CD8-positive, alpha-beta memory T cell (primary cell): ENCODE measurements around the gene MRPL52. TPM values are rescaled to one million over a fixed set of nuclear protein-coding genes. Genes with fewer than 3 reads are reported as not detected.

Experiments used
- CTCF ChIA-PET: fragments of 350-600 bp; sonication (Branson Sonifier 250); formaldehyde crosslinking; loops from one replicate; lab custom pipeline; 2021; ENCODE audit warnings: antibody characterized with exemption; lab: Charles Lee
- POLR2A ChIA-PET: fragments of 350-600 bp; sonication (Branson Sonifier 250); formaldehyde crosslinking; loops from one replicate; lab custom pipeline; 2021; ENCODE audit warnings: antibody characterized with exemption; lab: Charles Lee
- DNase-seq, 5 donors: peaks; one replicate each; pipeline versions ENCODE4 v3.0.0 to v3.0.0-alpha.2; 2020 to 2022; ENCODE audit warnings: mixed read lengths in 1 of 5
- H3K27ac ChIP-seq: one replicate; pipeline ENCODE4 v1.7.0; 2013; ENCODE audit warnings: low read depth, mild to moderate bottlenecking, low read length, moderate library complexity
- H3K27me3 ChIP-seq: 2 replicates; pipeline ENCODE4 v1.7.0; 2013; ENCODE audit warnings: low read length, mild to moderate bottlenecking; ENCODE audit not compliant: insufficient read depth, poor library complexity, severe bottlenecking
- H3K36me3 ChIP-seq: 2 replicates; pipeline ENCODE4 v1.7.0; 2013; ENCODE audit warnings: mild to moderate bottlenecking, low read length, moderate library complexity; ENCODE audit not compliant: insufficient read depth
- H3K4me1 ChIP-seq: 2 replicates; pipeline ENCODE4 v1.7.0; 2013; ENCODE audit warnings: mild to moderate bottlenecking, low read length, moderate library complexity; ENCODE audit not compliant: insufficient read depth
- H3K4me3 ChIP-seq: 2 replicates; pipeline ENCODE4 v1.7.0; 2013; ENCODE audit warnings: mild to moderate bottlenecking, low read length
- H3K9me3 ChIP-seq: 2 replicates; pipeline ENCODE4 v1.7.0; 2013; ENCODE audit warnings: mild to moderate bottlenecking, low read length
- H3K27ac Mint-ChIP-seq, 8 donors: one replicate each; pipeline ENCODE4 v1.8.0; 2020 to 2021; ENCODE audit warnings: mixed read lengths in 8 of 8, mild to moderate bottlenecking in 6 of 8, inconsistent platforms in 3 of 8, moderate library complexity in 3 of 8
- H3K27me3 Mint-ChIP-seq, 2 donors: one replicate each; pipeline ENCODE4 v1.8.0; 2020 to 2021; ENCODE audit warnings: mixed read lengths in 2 of 2, mild to moderate bottlenecking in 1 of 2, moderate library complexity in 1 of 2
- H3K36me3 Mint-ChIP-seq, 3 donors: one replicate each; pipeline ENCODE4 v1.8.0; 2020 to 2021; ENCODE audit warnings: mixed read lengths in 3 of 3, inconsistent platforms in 1 of 3, mild to moderate bottlenecking in 1 of 3
- H3K4me1 Mint-ChIP-seq, 3 donors: one replicate each; pipeline ENCODE4 v1.8.0; 2020 to 2021; ENCODE audit warnings: mixed read lengths in 3 of 3, inconsistent platforms in 1 of 3, mild to moderate bottlenecking in 1 of 3
- H3K4me3 Mint-ChIP-seq, 7 donors: one replicate each; pipeline ENCODE4 v1.8.0; 2020 to 2021; ENCODE audit warnings: mixed read lengths in 7 of 7, mild to moderate bottlenecking in 6 of 7, moderate library complexity in 4 of 7, inconsistent platforms in 2 of 7
- H3K9me3 Mint-ChIP-seq, 5 donors: one replicate each; pipeline ENCODE4 v1.8.0; 2020 to 2022; ENCODE audit warnings: mixed read lengths in 5 of 5, mild to moderate bottlenecking in 3 of 5, moderate library complexity in 2 of 5, inconsistent platforms in 1 of 5
- polyA plus RNA-seq: library from polyadenylated mRNA; unstranded; fragments of 300-500 nt; fragmentation: Illumina TruSeq; gene quantifications from one replicate; pipeline ENCODE4 v1.2.3, GENCODE V29; 2021
- total RNA-seq, 2 experiments: library from RNA; stranded (reverse); gene quantifications; one replicate each; pipeline ENCODE4 v1.2.3, GENCODE V29; 2021

Gene MRPL52
- total and polyA plus RNA-seq, 3 experiments from 2014 or later = 139 to 185 (median 181) TPM

GRCh38 chr14:22842211-22843122, 12.8 kb downstream of the MRPL52 start:
- H3K36me3 ChIP-seq = no peaks in the 10 kb centered on the region
- peaks cover 0 to 4% (median 0%) of the 10 kb centered on the region in 3 donors for H3K36me3 Mint-ChIP-seq
- H3K4me3 Mint-ChIP-seq = no peak overlapping the region
- H3K27me3 Mint-ChIP-seq = peaks cover 36 to 58% of the 10 kb centered on the region in 2 donors
- ChIA-PET CTCF (interaction anchor here (0.9 to 1.6 kb wide), 5 partner anchors 9 to 272 kb away, joined by 3 to 10 read pairs (median 4); no protein-coding TSS in a partner anchor), POLR2A (no interaction called here)
- no peak overlapping the region for H3K27ac Mint-ChIP-seq
- H3K27me3 ChIP-seq = peaks cover 5% of the 10 kb centered on the region
- no peak for DNase-seq
- H3K4me1 Mint-ChIP-seq = peaks cover 0 to 3% (median 2%) of the 10 kb centered on the region in 3 donors
- H3K27ac ChIP-seq = no peak overlapping the region
- H3K4me1 ChIP-seq = peaks cover 3% of the 10 kb centered on the region
- H3K9me3 ChIP-seq = no peaks in the 10 kb centered on the region
- H3K4me3 ChIP-seq = no peak overlapping the region
- H3K9me3 Mint-ChIP-seq = peaks cover 0 to 2% (median 0%) of the 10 kb centered on the region in 5 donors

GRCh38 chr14:22843123-22843925, 13.6 kb downstream of the MRPL52 start:
- no peak overlapping the region for H3K4me3 Mint-ChIP-seq
- H3K27me3 ChIP-seq = no peaks in the 10 kb centered on the region
- H3K9me3 Mint-ChIP-seq = peaks cover 0 to 2% (median 0%) of the 10 kb centered on the region in 5 donors
- POLR2A ChIA-PET = no interaction called here
- no peaks in the 10 kb centered on the region for H3K36me3 ChIP-seq
- H3K27me3 Mint-ChIP-seq = peaks cover 38 to 59% of the 10 kb centered on the region in 2 donors
- CTCF ChIA-PET = interaction anchor here (0.9 to 1.6 kb wide), 5 partner anchors 10 to 273 kb away, joined by 3 to 10 read pairs (median 4); no protein-coding TSS in a partner anchor
- H3K27ac ChIP-seq = no peak overlapping the region
- DNase-seq = peak in 1 of 5 donors; percentile 13
- H3K9me3 ChIP-seq = no peaks in the 10 kb centered on the region
- H3K36me3 Mint-ChIP-seq = peaks cover 0 to 4% (median 0%) of the 10 kb centered on the region in 3 donors
- H3K27ac Mint-ChIP-seq = peak overlapping the region in 1 of 8 donors; percentile 37
- H3K4me1 ChIP-seq = no peaks in the 10 kb centered on the region
- H3K4me3 ChIP-seq = no peak overlapping the region
- H3K4me1 Mint-ChIP-seq = peaks cover 0 to 3% (median 2%) of the 10 kb centered on the region in 3 donors

- no peaks in the 10 kb centered on the region for H3K36me3 Mint-ChIP-seq
- Histone ChIP-seq H3K27ac (no peak overlapping the region), H3K27me3 (no peaks in the 10 kb centered on the region), H3K4me1 (no peaks in the 10 kb centered on the region), H3K9me3 (no peaks in the 10 kb centered on the region), H3K36me3 (no peaks in the 10 kb centered on the region), H3K4me3 (no peak overlapping the region)
- ChIA-PET POLR2A (no interaction called here), CTCF (interaction anchor here (1.2 to 1.6 kb wide), 5 partner anchors 8 to 21 kb away, joined by 3 to 10 read pairs (median 5); no protein-coding TSS in a partner anchor)
- H3K27me3 Mint-ChIP-seq = peaks cover 32 to 52% of the 10 kb centered on the region in 2 donors
- H3K27ac Mint-ChIP-seq = peak overlapping the region in 1 of 8 donors; percentile 87
- no peaks in the 10 kb centered on the region for H3K9me3 Mint-ChIP-seq
- DNase-seq = peak in 1 of 5 donors; percentile 42
- H3K4me1 Mint-ChIP-seq = no peaks in the 10 kb centered on the region
- no peak overlapping the region for H3K4me3 Mint-ChIP-seq
Observed at GRCh38 chr14:22844221-22845102, 14.8 kb downstream of the MRPL52 start.

GRCh38 chr14:22845103-22845394, 15.4 kb downstream of the MRPL52 start:
- Mint-ChIP-seq H3K4me3 (no peak overlapping the region), H3K27ac (peak overlapping the region in 1 of 8 donors; percentile 87), H3K36me3 (no peaks in the 10 kb centered on the region), H3K4me1 (no peaks in the 10 kb centered on the region), H3K9me3 (no peaks in the 10 kb centered on the region), H3K27me3 (peaks cover 35 to 49% of the 10 kb centered on the region in 2 donors)
- no peaks in the 10 kb centered on the region for H3K36me3 ChIP-seq
- no peaks in the 10 kb centered on the region for H3K9me3 ChIP-seq
- no peak overlapping the region for H3K27ac ChIP-seq
- no peak overlapping the region for H3K4me3 ChIP-seq
- H3K27me3 ChIP-seq = no peaks in the 10 kb centered on the region
- H3K4me1 ChIP-seq = no peaks in the 10 kb centered on the region
- peak in 1 of 5 donors; percentile 17 for DNase-seq
- ChIA-PET POLR2A (no interaction called here), CTCF (interaction anchor here (1.2 to 1.5 kb wide), 3 partner anchors 8 to 10 kb away, joined by 3 to 5 read pairs (median 4); no protein-coding TSS in a partner anchor)

GRCh38 chr14:22845821-22846625, 16.3 kb downstream of the MRPL52 start:
- H3K36me3 Mint-ChIP-seq = no peaks in the 10 kb centered on the region
- CTCF ChIA-PET = interaction anchor here (1.3 to 1.5 kb wide), 2 partner anchors 8 to 23 kb away, joined by 3 to 4 read pairs; no protein-coding TSS in a partner anchor
- H3K4me1 ChIP-seq = no peaks in the 10 kb centered on the region
- H3K9me3 ChIP-seq = no peaks in the 10 kb centered on the region
- H3K4me1 Mint-ChIP-seq = no peaks in the 10 kb centered on the region
- DNase-seq = no peak
- no peak overlapping the region for H3K27ac Mint-ChIP-seq
- no peak overlapping the region for H3K27ac ChIP-seq
- POLR2A ChIA-PET = interaction anchor here (0.5 kb wide), 1 partner anchor 22 kb away, joined by 3 read pairs; no protein-coding TSS in a partner anchor
- no peaks in the 10 kb centered on the region for H3K9me3 Mint-ChIP-seq
- no peak overlapping the region for H3K4me3 Mint-ChIP-seq
- peaks cover 27 to 45% of the 10 kb centered on the region in 2 donors for H3K27me3 Mint-ChIP-seq
- H3K27me3 ChIP-seq = no peaks in the 10 kb centered on the region
- H3K4me3 ChIP-seq = no peak overlapping the region
- H3K36me3 ChIP-seq = no peaks in the 10 kb centered on the region

- Mint-ChIP-seq H3K27ac (no peak overlapping the region), H3K36me3 (no peaks in the 10 kb centered on the region), H3K4me3 (no peak overlapping the region), H3K27me3 (peaks cover 19 to 40% of the 10 kb centered on the region in 2 donors), H3K4me1 (no peaks in the 10 kb centered on the region), H3K9me3 (no peaks in the 10 kb centered on the region)
- ChIA-PET CTCF (interaction anchor here (0.9 to 1.3 kb wide), 2 partner anchors 15 to 24 kb away, joined by 3 read pairs; no protein-coding TSS in a partner anchor), POLR2A (interaction anchor here (0.5 kb wide), 1 partner anchor 23 kb away, joined by 3 read pairs; no protein-coding TSS in a partner anchor)
- H3K36me3 ChIP-seq = no peaks in the 10 kb centered on the region
- no peak for DNase-seq
- H3K27ac ChIP-seq = no peak overlapping the region
- H3K9me3 ChIP-seq = no peaks in the 10 kb centered on the region
- no peak overlapping the region for H3K4me3 ChIP-seq
- no peaks in the 10 kb centered on the region for H3K4me1 ChIP-seq
- H3K27me3 ChIP-seq = no peaks in the 10 kb centered on the region
Observed at GRCh38 chr14:22846811-22847307, 17.2 kb downstream of the MRPL52 start.
